Endothelial cell of umbilical vein (primary cell): ENCODE measurements around the gene TMCC3. TPM values are rescaled to one million over a fixed set of nuclear protein-coding genes. Genes with fewer than 3 reads are reported as not detected.

Source experiments
- BruUV-seq: library from RNA; stranded (reverse); fragments of 400-500 nt; replicated peaks from 2 replicates; lab custom pipeline; 2021; lab: Mats Ljungman, UMichigan
- CTCF ChIA-PET: fragments of 300-600, 350-600 bp; sonication (Branson Sonifier 250); formaldehyde crosslinking; loops from one replicate; lab custom pipeline; 2021; ENCODE audit warnings: antibody characterized with exemption, inconsistent platforms; lab: Charles Lee
- POLR2A ChIA-PET: fragments of 300-600, 350-600 bp; sonication (Branson Sonifier 250); formaldehyde crosslinking; loops from one replicate; lab custom pipeline; 2021; ENCODE audit warnings: antibody characterized with exemption, inconsistent platforms; lab: Charles Lee
- DNase-seq: peaks from one replicate; pipeline ENCODE4 v3.0.0-alpha.2; 2011; ENCODE audit warnings: low read depth, low spot score
- FAIRE-seq: peaks from 2 replicates; lab custom pipeline; 2011; peaks lifted over from hg19 to GRCh38; lab: Jason Lieb, UNC
- H2AFZ ChIP-seq: 2 replicates; pipeline ENCODE4 v1.6.0; 2012; ENCODE audit warnings: low read depth, low read length, control low read depth, inconsistent platforms
- H3K27ac ChIP-seq: 2 replicates; pipeline ENCODE4 v1.5.1; 2011; ENCODE audit warnings: low read depth, mild to moderate bottlenecking, control low read depth, low read length, moderate library complexity; ENCODE audit not compliant: insufficient read depth
- H3K27me3 ChIP-seq, 2 experiments: 2 replicates each; pipeline versions ENCODE4 v1.6.0 to v1.6.1; 2011; ENCODE audit warnings: low read length in 2 of 2, mixed read lengths in 1 of 2; ENCODE audit not compliant: control insufficient read depth in 2 of 2, insufficient read depth in 2 of 2
- H3K36me3 ChIP-seq, 2 experiments: 2 replicates in 1 of 2; 3 replicates in 1 of 2; pipeline ENCODE4 v1.5.1; 2011; ENCODE audit warnings: low read length in 2 of 2, mild to moderate bottlenecking in 1 of 2, moderate library complexity in 1 of 2; ENCODE audit not compliant: control insufficient read depth in 2 of 2, insufficient read depth in 2 of 2; ENCODE audit errors: extremely low read depth in 1 of 2
- H3K4me1 ChIP-seq: 3 replicates; pipeline ENCODE4 v1.5.1; 2011; ENCODE audit warnings: mild to moderate bottlenecking, low read length; ENCODE audit not compliant: control insufficient read depth, insufficient read depth; ENCODE audit errors: extremely low read depth
- H3K4me2 ChIP-seq: 2 replicates; pipeline ENCODE4 v1.6.1; 2011; ENCODE audit warnings: low read length, control low read depth, mixed read lengths; ENCODE audit not compliant: insufficient read depth
- H3K4me3 ChIP-seq, 3 experiments: fragments of 200-600 bp in 1 of 3; sonication (generic), shearing (Covaris generic) in 1 of 3; replicated peaks in 1 of 3; 2 replicates each; pipeline ENCODE4 v1.5.1; 2011 to 2016; ENCODE audit warnings: control low read depth in 3 of 3, low read length in 3 of 3, mild to moderate bottlenecking in 2 of 3, inconsistent platforms in 1 of 3, low read depth in 1 of 3, moderate library complexity in 1 of 3; ENCODE audit not compliant: insufficient read depth in 1 of 3
- H3K79me2 ChIP-seq: 2 replicates; pipeline ENCODE4 v1.6.0; 2012; ENCODE audit warnings: low read length, inconsistent platforms; ENCODE audit not compliant: control insufficient read depth, insufficient read depth
- H3K9ac ChIP-seq: replicated peaks from 2 replicates; pipeline ENCODE3; 2011; ENCODE audit warnings: low read length, control low read depth; ENCODE audit not compliant: insufficient read depth; ENCODE audit errors: extremely low read depth
- H3K9me1 ChIP-seq: replicated peaks from 3 replicates; pipeline ENCODE4 v1.6.0; 2011; ENCODE audit warnings: mild to moderate bottlenecking, low read length; ENCODE audit not compliant: control insufficient read depth, insufficient read depth; ENCODE audit errors: extremely low read depth
- H3K9me3 ChIP-seq: replicated peaks from 2 replicates; pipeline ENCODE4 v1.5.1; 2012; ENCODE audit warnings: low read length, inconsistent platforms; ENCODE audit not compliant: control insufficient read depth, insufficient read depth
- H4K20me1 ChIP-seq: replicated peaks from 2 replicates; pipeline ENCODE3; 2011; ENCODE audit warnings: mild to moderate bottlenecking, low read length; ENCODE audit not compliant: control insufficient read depth, insufficient read depth; ENCODE audit errors: extremely low read depth
- CTCF ChIP-seq, 2 donors: IDR thresholded peaks; 1 replicate in 1 of 2; 2 replicates in 1 of 2; pipeline ENCODE4 v1.5.1; 2011; ENCODE audit warnings: low read length in 2 of 2, mild to moderate bottlenecking in 2 of 2, moderate library complexity in 2 of 2, control low read depth in 1 of 2, inconsistent platforms in 1 of 2, low read depth in 1 of 2; ENCODE audit not compliant: insufficient read depth in 1 of 2; ENCODE audit errors: extremely low read depth in 1 of 2
- EZH2 ChIP-seq: IDR thresholded peaks from 2 replicates; pipeline ENCODE4 v1.6.1; 2012; ENCODE audit warnings: borderline replicate concordance, low read depth, mild to moderate bottlenecking, moderate library complexity, low read length, inconsistent platforms; ENCODE audit not compliant: severe bottlenecking
- FOS ChIP-seq: IDR thresholded peaks from 2 replicates; pipeline ENCODE4 v1.6.1; 2011; ENCODE audit warnings: mild to moderate bottlenecking, low read length, moderate library complexity, borderline replicate concordance; ENCODE audit not compliant: insufficient read depth
- GATA2 ChIP-seq: IDR thresholded peaks from 2 replicates; pipeline ENCODE4 v1.7.0; 2011; ENCODE audit warnings: low read depth, mild to moderate bottlenecking, moderate library complexity, mixed read lengths, low read length; ENCODE audit not compliant: insufficient read length, insufficient read depth
- JUN ChIP-seq: IDR thresholded peaks from 2 replicates; pipeline ENCODE4 v1.6.1; 2011; ENCODE audit warnings: borderline replicate concordance, low read depth; ENCODE audit not compliant: insufficient read length, insufficient read depth
- MAX ChIP-seq: IDR thresholded peaks from 2 replicates; pipeline ENCODE4 v1.6.1; 2011; ENCODE audit not compliant: insufficient read depth, insufficient read length
- MYC ChIP-seq: IDR thresholded peaks from one replicate; pipeline ENCODE4 v1.6.1; 2011; ENCODE audit warnings: mild to moderate bottlenecking, low read depth, low read length
- POLR2A ChIP-seq: IDR thresholded peaks from 2 replicates; pipeline ENCODE4 v1.6.1; 2012; ENCODE audit warnings: low read depth, mild to moderate bottlenecking, control low read depth, low read length
- POLR2AphosphoS5 ChIP-seq: IDR thresholded peaks from 2 replicates; pipeline ENCODE4 v1.6.1; 2012; ENCODE audit warnings: low read depth, mild to moderate bottlenecking, control low read depth, low read length, moderate library complexity; ENCODE audit not compliant: insufficient read depth
- dilution Hi-C: fragments of 300-500 bp; cut with MboI; formaldehyde crosslinking; loops from one replicate; pipeline ENCODE4 v1.15.0; 2019; ENCODE audit warnings: low sequenced_read_pairs; ENCODE audit not compliant: extremely low pct_ligation_motif_present
- intact Hi-C: fragments of 100-400 bp; cut with micrococcal nuclease; formaldehyde crosslinking; loops from one replicate; pipeline ENCODE4 v1.10.0; 2022
- polyA plus RNA-seq, 4 experiments: library from polyadenylated mRNA; depleted of rRNA in 3 of 4; stranded (reverse) in 3 of 4; unstranded in 1 of 4; fragments of >200 nt; gene quantifications; 2 replicates each; pipeline versions ENCODE4 v1.2.1 to v1.2.3, GENCODE V29; 2011 to 2012; ENCODE audit warnings: missing spikeins in 1 of 4
- total RNA-seq: library from RNA; stranded (reverse); gene quantifications from 2 replicates; pipeline ENCODE4 v1.2.3, GENCODE V29; 2021

The TMCC3 gene
- total and polyA plus RNA-seq, 2 donors (not counting 3 experiments of a cell fraction or from before 2014, with no cell fraction given) = 13.5 to 30.4 TPM

- Histone ChIP-seq H3K9me1 (no peaks in the 10 kb centered on the region), H3K9me3 (no peaks in the 10 kb centered on the region), H3K9ac (no peak overlapping the region), H3K4me2 (no peak overlapping the region), H4K20me1 (no peaks in the 10 kb centered on the region), H3K27ac (no peak overlapping the region), H3K79me2 (no peaks in the 10 kb centered on the region), H3K4me3 (no peak overlapping the region), H2AFZ (no peak overlapping the region), H3K27me3 (no peaks in the 10 kb centered on the region), H3K36me3 (no peaks in the 10 kb centered on the region), H3K4me1 (peaks cover 20% of the 10 kb centered on the region)
- ChIA-PET POLR2A (no interaction called here), CTCF (no interaction called here)
- no peak for DNase-seq
- dilution Hi-C loops = no loop called here
- BruUV-seq = no TSS peak
- intact Hi-C loops = no loop called here
- TF ChIP-seq CTCF (IDR thresholded peaks at IDR 0.05; ENCODE audit: extremely low read depth in 1 of 2, insufficient read depth in 1 of 2, low read depth in 1 of 2, low read length in 2 of 2) (no peak), JUN (no peak), POLR2AphosphoS5 (no peak), POLR2A (no peak), GATA2 (no peak), EZH2 (no peak), MAX (no peak), MYC (no peak), FOS (no peak)
- no peak for FAIRE-seq
Observed at GRCh38 chr12:94699801-94700200, 49.4 kb upstream of the TMCC3 start.
